ENCODE measurements around the gene XXYLT1.

XXYLT1 gene

DNA sequence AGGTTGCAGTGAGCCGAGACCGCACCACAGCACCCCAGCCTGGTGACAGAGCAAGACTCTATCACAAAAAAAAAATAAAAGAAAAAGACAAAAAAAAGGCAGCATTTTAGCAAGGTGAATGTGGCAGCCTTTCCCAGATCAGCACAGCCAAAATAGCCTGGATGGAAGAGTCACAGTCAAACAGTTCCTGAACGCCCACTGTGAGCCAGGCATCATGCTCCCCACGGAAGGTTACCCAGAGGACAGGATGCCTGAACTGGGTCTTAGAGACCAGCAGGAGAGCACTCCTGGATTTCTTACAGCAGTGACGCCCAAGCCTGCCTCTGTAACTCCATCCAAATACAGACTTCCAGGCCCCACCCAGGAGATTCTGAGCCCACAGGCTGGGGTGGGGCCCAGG, 4.5 kb downstream of the XXYLT1 start:
- DNase-seq (ENCODE audit: low spot score): no peak

DNA sequence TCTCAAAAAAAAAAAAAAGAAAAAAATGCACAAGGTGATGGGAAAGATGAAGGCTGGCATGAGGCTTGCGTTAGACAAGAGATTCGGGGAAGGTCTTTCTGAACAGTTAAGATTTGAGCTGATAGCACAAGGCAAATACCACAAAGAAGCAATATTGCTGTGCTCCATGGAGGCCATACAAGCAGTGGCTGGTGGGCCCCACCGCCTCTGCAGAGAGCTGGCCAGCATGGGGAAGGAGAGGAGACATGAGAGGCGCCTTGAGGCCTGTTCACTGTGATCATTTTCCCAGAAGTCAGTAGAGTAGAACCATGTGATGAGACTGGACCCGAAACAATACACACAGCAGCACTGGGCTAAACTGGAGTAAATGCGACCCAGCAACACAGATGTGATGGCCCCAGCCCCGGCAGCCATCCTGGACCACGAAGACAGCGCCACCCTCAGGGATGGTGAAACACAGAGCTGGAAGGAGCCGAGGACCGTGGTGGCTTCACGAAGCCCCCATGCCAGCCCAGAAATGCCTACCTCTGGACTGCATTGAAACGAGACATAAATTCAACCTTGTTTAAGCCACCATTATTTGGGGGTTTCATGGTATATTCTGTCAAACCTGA, 5.5 kb downstream of the XXYLT1 start:
- DNase-seq (ENCODE audit: low spot score): no peak

DNA sequence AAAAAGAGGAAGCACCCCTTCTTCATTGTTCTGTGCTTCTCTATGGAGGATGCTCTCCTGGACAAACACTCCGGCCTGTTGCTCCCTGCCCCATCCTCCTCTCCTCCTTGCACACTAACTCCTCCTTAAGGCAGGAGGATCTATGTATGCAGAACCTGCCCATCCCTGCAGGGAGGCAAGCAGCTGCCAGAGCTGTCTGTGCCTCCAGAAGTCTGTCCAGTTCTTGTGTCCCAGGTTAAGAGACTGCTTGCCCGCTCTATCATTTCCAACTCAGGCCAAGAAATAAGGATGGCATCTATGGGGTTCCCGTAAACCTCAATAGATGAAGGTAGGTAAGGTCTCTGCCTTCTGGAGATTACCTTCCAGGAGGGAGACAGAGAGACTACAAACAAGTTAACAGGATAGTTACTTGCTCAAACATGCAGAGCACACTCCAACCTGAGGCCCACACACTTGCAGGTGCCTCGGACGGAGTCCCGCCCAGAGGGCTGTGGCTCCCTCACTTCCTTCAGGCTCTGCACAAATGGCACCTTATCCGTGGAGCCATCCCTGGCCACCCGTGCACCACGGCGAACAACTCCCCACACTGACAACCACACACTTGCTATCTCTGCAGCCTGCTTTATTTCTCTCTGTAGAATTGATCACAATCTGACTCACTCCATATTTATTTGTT, 6.9 kb downstream of the XXYLT1 start:
- no peak for DNase-seq (ENCODE audit: low spot score)

DNA sequence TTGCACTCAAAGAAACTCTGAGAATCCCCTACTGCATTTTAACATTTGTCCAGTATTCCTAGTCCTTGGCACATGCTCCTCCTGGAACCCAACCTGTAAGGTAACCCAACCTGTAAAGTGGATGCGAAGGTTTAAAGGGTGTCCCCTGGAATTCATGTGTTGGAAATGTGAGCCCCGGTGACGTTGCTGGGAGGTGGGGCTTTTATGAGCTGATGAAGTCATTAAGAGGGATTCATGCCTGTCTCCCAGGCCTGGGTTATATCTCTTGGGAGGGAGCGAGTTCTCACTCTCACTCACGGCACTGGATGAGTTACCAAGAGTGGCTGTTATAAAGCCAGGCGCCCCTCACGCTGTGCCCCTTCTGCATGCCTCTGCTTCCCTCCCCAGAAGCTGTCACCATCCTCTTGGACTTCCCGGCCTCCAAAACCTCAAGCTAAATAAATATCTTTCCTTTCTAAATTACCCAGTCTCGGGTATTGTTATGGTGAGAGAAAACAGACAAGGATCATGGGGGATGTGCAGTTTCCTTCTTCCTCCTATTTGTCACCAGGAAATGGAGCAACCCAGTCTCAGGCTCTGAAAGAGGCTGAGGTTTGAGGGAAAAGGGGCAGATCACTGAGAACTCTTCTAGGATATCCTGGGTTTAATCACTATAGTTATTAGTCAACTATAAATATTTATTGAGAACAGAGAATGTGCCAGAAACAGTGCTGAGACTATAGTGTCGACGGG, 7.6 kb downstream of the XXYLT1 start:
- DNase-seq (ENCODE audit: low spot score): no peak

DNA sequence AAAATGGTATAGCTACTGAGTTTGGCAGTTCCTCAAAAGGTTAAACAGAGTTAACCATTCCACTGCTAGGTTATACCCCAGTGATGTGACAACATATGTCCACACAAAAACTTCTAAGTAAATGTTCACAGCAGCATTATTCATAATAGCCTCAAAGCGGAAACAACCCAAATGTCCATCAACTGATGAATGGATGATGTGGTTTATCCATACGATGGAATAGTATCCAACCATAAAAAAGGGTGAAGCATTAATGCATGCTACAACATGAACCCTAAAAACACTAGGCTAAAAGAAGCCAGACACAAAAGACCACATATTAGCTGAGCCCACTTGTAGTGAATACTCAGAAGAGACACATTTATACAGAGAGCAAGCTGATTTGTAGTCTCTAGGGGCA, 9.0 kb downstream of the XXYLT1 start:
- DNase-seq (ENCODE audit: low spot score): no peak

GRCh38 chr3:195260280-195260905, 10.6 kb downstream of the XXYLT1 start:
- DNase-seq (ENCODE audit: low spot score): no peak

DNA sequence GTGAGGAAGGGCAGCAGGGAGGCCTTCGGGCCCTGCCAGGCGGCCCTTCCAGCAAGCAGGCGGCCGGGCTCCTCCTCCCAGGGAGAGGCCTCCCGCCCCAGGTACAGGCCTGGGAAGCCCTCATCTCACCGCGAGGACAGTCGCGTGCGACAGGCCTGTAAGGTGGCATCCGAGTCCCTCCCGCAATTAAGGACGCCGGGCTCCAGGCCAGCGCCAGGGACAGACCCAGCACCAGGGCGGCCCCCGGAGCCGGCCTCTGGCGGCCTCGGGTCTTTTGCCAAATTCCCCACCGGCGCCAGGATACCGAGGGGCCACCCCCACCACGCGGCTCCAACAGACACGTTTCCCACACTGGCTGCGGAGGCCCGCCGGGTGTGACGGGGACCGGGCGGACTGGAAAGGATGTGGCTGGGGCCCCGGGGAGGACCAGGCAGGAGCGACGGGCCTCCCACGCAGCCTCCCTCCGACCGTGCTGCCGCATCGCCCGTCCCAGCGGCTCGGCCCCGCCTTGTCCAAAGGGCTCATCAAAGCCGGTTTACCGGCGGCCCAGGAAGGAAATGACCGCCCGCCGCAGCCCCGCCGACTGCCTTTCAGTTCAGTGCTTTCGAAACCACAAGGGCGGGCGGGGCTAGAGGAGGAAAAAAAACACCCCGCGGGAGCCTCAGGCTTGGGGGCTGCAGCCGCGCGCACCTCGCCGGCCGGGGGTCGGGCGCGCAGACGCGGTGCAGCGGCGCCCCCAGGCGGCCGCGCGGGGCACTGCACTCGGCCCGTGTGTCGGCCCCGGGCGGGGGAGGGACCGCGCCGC, 11.3 kb downstream of the XXYLT1 start:
- DNase-seq (ENCODE audit: low spot score): peak; percentile 69

DNA sequence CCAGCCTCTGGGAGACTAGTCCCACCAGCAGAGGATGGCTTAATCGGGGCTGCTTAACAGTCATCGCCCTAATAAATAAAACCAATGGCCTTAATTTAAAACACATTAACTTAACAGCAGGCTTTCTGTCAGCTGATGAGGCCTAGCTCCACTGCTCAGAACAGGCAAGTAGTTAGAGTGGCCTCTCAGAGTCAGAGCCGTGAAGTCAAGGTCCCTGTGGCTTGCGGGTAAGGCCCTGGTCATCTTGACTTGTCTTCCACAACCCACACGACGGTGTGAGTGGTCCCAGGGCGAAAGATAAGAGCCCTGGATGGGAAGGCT, 11.8 kb downstream of the XXYLT1 start:
- no peak for DNase-seq (ENCODE audit: low spot score)

DNA sequence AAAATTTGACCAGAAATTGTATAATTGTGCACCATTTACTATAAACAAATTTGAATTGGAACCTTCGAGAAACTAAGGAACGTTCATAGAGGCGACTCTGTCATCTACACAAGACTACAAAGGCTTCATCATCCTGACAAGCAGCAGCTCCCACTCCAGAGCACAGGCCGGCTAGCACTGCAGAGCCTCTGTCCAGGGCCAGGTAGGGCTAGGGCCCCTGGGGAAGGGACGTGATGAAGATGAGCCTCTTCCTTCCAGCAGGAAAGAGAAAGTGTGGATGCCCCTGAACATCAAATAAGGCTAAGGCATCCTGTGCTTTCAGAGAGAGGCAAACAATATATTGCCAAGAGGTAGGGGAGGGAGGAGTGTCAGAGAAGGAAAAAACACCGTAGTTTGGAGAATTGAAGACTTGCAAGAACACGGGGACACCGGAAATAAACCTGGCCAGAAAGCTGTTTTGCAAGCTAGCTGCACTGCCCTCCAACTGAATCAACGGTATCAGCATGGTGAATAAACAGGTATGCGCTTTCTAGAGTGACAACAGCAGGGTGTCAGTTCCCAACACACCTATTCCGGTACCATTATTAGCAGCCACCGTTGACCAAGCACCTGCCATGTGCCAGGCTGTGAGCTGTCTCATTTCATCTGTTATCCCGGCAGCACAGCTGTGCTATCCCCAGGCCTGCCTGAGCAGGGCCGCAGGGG, 12.4 kb downstream of the XXYLT1 start:
- no peak for DNase-seq (ENCODE audit: low spot score)

DNA sequence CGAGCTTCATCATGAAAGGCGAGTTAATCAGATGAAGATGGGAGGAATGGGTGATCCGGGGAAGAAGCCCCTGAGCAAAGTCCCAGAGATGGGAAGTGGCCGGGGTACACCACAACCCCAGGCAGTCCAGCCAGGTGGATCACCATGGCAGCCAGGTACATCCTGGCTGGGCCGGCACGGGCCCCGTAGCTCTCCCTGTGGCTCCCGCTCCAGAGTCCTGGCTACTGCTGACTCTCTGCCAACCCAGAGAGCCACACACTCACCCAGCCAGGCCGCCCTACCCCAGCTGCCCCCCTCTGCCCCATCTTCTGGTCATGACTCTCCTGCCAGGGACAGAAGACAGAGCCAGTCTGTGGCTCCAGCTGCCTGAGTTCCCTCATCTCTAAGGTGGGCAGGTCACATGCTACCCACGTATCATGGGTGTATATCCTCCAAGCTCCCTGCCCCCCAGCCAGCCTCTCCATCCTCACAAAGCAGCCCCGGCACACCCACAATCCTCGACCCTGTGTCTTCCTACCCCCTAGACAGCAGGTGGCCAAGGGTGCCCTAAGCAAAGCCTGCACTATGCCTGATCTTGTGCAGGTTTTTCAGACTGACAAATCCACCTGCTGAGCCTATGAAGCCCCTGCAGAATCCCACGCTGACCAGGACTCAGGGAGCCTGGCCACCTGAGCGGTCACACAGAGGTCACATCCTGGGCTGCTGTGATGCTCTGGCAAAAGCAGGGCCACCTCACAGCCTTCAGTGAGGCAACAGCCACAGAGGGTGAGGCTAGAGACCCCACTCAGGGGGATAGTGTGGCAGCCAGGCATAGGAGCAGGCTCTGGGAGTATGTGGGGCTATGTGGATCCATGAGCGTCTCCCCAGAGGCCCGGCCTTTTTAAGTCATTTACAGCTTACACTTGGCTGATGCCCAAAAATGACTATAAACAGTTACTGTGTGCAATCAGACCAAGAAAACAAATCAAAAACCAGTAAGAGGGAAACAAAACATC, 13.2 kb downstream of the XXYLT1 start:
- DNase-seq (ENCODE audit: low spot score): no peak

DNA sequence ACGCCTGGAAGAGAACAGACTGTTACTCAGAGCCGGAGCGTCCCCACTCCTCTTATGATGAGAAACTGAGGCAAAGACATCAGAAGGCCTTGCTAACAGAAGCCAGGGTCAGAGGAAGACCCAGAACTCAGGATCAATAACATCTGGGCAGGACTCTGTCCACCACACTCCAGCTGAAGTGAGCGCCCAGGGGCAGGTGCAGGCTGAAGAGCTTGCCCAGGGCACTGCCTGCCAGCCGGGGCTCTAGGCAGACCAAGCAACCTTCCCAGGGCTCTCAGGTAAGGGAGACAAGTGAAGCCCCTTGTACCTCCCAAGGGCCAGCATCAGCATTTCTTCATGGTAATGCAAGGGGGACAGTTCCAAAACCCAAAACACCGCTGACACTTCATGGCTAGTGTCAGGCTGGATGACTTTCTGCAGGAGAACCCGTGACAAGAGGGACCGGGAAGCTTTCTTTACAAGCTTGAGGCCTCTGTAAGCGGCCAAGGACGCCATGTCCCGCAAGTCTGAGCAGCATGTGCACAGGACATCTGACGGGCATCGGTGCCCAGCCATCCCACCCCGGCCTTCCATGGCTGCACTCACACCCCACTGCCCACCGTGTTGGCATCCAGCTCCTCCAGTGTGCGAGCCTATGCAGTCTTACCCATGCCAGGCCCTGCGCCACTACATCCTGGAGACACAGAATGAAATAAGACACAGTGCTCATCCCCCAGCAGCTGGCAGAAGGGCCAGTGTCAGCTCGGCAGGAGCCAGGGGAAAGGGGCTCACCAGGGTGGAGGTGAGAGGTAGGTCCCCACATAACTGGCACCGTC, 14.1 kb downstream of the XXYLT1 start:
- no peak for DNase-seq (ENCODE audit: low spot score)

DNA sequence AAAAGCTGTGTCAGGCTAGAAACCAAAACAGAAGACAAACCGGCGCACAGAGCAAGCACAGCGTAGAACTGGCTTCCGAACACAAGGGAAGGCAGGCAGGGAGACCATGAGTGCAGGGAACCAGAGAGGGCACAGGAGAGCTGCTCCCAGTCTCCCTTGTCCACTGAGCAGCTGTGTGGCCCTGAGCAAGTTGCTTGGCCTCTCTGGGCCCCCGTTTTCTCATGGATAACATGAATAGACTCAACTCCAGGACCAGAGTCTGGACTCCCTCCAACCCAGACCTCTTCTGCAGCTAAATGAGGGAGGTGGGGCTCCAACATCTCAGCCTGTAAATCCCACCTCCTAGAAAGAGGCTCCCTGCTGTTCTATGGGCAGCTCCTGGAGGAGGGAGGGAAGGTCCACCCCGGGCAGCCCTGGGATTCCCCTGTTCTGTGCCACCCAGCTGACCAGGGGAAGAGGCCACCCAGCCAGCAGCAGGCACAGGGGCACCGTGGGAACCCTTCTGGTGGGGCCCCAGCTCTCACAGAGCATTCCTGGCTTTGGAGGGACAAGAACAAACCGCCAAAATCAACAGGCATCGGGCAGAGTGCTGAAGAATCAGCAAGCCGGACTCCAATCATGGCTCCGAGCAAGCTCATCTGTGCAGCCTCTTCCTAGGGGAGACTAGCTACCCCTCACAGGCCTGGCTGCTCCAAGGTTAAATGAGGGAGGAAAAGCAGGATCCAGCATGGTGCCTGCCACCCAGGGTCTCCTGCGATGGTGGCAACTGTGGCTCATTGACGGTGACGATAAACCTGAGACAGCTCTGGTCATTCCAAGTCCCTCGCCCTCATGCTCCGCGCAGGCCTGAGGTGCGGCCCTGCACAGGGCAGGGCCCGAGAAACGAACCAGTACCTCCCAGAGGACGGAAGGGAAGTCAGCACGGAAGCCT, 15.1 kb downstream of the XXYLT1 start:
- DNase-seq (ENCODE audit: low spot score): no peak

GRCh38 chr3:195255176-195255500, 15.8 kb downstream of the XXYLT1 start:
- DNase-seq (ENCODE audit: low spot score): no peak

DNA sequence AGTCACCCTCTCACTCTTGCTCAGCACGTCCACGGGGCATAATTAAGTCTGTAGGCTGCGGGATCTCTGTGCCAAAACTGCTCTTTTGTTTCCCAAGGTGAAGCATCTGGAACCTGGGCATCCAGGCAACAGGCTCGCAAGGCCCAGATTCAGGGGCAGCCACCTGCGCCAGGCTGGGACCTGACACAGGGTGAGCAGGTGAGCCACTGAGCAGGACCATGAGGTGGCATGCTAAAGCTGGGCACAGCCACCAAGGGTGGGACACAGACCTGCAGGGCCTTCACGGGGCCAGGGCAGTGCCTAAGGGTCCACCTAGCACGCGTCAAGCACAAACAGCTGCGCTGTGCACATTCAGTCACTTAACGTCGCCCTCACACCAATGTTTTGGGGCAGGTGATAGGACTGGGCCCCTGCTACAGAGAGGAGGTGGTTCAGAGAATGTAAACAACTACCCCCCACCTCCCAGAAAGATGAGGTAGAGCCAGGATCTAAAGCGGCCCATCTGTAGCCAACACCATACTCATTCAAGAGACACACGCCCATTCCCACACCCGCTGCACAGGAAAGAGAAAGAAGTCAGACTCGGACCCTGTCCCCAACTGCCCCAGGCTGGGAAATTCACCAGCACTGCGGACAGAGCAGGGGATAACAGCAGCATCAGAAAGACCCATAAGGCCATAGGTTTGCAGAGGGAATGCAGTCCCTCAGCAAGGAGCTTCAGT, 16.3 kb downstream of the XXYLT1 start:
- no peak for DNase-seq (ENCODE audit: low spot score)

GRCh38 chr3:195253923-195254432, 17.0 kb downstream of the XXYLT1 start:
- DNase-seq (ENCODE audit: low spot score): no peak

DNA sequence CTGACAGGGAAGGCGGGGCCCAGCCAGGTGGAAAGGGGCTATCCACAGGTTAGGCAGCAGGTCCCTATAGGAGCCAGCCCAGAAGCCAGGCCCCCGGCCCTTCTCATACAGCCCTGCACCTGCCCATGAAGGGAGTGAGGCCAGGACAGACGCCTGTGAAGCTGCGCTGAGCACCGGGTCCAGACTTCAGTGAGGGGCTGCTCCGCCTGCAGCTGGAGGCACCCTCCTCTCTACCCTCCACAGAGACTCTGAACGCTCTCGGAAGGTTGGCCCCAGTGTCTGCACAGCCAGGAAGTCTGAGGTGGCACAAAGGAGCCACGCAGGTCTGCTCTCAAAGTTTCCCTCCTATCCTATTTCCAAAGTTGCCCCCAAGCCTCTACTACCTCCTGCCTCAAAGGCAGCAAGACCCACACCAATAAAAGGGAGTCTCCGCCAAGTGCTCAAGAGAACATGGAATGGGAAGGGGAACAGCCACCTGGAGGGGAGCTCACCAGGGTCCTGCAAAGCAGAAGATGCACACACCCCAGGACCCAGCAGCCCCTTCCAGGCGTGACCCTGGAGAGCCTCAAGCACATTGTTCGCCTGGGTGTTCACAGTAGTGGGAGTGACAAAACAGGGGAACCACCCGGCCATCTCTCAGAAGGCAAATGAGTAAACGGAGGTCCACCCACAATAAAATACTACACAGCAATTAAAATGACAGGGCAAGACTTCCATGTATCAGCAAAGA, 19.5 kb downstream of the XXYLT1 start:
- DNase-seq (ENCODE audit: low spot score): no peak
